GM19452 (cell line): ENCODE data around the gene PAPOLB.
A peak's percentile ranks its signal among the peaks of the same experiment; 100 is the strongest.
"Not testable (repeated sequence)": the region's sequence is repeated elsewhere in the genome, so short reads cannot be mapped to it uniquely, and the experiment has no call there.

Experiments used
- ATAC-seq: cut with Tn5 transposase; IDR thresholded peaks from one replicate; pipeline ENCODE4 v1.9.1; 2021; ENCODE audit not compliant: unreplicated experiment

PAPOLB gene

GRCh38 chr7:4861673-4862072 is at the start of gene PAPOLB:
PAPOLB (minus strand) TSS chr7:4862030; CDS start chr7:4861810, 220 bp downstream.
- no peak for ATAC-seq

- ATAC-seq = no peak
Observed at GRCh38 chr7:4911111-4911828, 49.4 kb upstream of the PAPOLB start.

- no peak for ATAC-seq
Observed at GRCh38 chr7:4906682-4907081, 44.9 kb upstream of the PAPOLB start.

GRCh38 chr7:4905171-4905570 is 43.3 kb upstream of the PAPOLB start:
- no peak for ATAC-seq

DNA sequence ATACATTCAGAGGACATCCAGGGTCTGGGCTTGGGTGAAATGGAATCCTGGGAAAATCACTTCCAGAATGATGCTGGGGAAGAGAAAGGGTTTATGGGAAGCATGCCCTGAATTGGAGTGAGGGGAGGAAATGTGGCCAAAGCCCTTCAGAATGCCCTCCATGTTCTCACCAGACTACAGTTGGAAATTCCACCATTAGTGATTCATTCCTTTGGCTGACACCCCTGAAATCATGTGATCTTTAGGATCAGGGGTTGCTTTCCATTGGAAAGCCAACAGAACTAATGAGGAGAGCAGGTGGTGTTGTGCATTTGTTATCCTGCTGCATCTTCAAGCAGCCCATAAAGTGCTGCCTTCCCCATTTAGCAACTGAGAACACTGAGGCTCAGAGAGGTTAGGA is 42.5 kb upstream of the PAPOLB start:
- no peak for ATAC-seq

DNA sequence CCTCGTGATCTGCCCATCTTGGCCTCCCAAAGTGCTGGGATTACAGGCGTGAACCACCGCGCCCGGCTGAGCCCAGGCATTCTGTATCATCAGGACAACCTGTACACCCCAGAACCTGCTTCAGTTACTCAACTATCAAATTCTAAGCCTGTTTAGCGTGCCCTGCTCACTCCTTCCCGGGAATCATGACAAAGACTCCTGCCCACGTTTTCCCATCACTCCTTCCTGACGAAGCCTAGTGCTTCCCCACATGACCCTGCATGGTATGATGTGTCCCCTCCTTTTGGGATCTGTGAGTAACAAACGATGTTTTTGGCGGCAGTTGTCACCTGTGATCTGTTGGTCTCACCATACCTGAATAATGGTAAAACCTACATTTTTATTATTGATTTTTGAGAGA is 33.9 kb upstream of the PAPOLB start:
- ATAC-seq = no peak

DNA sequence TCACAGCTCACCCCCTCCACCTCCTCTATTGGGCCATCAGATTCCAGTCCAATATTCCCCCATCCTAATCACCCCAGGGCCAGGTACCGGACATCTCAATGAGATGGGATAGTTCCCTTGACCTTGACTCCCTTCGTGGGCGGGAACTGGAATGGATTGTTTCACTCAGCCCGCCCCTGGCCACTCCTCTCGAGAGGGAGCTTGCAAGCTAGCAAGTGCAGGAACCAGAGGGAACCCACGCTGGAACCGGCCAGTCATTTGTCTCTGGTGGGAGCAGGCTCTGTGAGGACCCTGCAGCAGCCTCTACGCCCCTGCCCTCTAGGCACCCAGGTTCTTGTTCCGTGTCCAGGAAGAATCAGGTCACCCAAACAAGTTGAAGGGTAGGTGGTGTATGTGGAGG is 32.7 kb upstream of the PAPOLB start:
- no peak for ATAC-seq

DNA sequence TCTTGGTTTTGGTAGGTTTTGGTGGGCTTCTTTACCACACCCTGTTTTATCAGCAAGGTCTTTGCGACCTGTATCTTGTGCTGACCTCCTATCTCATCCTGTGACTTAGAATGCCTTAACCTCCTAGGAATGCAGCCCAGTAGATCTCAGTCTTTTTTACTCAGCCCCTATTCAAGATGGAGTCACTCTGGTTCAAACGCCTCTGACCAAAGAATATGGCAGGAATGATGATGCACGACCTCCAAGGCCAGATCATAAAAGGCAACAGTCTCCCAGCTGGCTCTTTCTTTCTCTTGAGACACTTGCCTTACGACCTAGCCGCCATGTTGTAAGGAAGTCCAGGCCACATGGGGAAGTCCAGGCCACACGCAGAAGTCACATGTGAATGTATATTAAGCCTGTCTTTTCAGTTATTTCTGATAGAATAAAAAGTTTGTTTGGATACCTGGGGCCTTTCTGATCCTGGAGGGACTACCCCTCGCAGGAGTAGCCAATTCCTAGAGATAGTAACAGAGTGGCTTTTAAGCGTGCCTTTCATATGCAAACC is 32.2 kb upstream of the PAPOLB start:
- no peak for ATAC-seq

- ATAC-seq = not testable (repeated sequence)
Observed at GRCh38 chr7:4893188-4893587, 31.4 kb upstream of the PAPOLB start.

GRCh38 chr7:4891522-4891921 is 29.7 kb upstream of the PAPOLB start:
- not testable (repeated sequence) for ATAC-seq

- no peak for ATAC-seq
Observed at GRCh38 chr7:4889682-4890081, 27.9 kb upstream of the PAPOLB start.

- no peak for ATAC-seq
Observed at GRCh38 chr7:4888161-4888560, 26.3 kb upstream of the PAPOLB start.

DNA sequence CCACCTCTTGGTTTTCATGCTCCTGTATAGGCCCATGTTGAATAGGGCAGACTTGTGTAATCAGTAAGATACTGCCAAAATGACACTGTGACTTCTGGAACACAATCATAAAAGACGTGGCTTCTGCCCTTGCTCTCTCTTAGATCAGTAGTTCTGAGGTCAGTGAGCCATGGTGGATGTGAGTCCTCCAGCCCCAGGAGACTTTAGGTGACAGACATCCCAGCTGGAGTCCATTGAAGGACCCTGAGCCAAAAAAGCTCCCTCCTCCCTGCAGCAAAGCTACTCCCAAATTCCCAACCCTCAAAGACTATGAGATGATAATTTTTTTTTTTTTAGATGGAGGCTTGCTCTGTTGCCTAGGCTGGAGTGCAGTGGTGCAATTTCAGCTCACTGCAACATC is 24.8 kb upstream of the PAPOLB start:
- ATAC-seq = no peak

GRCh38 chr7:4885317-4885807 is 23.5 kb upstream of the PAPOLB start:
- ATAC-seq = no peak

GRCh38 chr7:4884164-4884563 is 22.3 kb upstream of the PAPOLB start:
- no peak for ATAC-seq

DNA sequence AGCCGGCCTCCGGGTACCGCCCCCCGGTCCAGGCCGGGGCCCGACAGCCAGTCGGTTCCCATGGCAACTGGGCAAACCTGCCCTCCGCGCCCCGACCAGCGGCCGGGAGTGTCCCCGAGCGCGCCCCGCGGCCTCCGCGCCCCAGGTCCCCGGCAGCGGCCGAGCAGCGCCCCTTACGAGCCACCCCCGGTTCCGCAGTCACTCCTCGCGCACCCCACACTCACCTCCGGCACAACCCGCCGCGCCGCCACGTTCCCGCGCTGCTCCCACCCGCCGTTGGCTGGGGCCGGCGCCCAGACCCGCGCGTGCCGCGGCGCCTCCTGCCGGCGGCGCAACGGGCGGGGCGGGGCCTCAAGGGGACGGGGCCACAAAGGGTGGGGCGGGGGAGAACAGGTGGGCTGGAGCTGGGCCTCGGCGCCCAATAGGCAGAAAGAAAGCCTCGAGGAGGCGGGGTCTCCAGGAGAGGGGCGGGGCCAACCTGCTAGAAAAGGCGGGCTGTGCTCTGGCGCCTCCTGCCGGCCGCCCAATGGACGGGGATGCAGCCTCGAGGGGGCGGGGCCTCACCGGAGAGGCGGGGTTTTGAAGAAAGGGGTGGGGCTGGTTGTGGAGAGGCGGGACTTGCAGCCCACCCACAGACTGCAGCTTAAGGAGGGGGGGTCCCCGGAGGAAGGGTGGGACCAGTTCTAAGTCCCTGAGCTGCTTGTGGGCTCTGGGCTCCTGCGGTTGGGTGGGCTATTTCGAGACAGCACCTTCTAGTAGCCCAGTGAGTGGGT is 21.7 kb upstream of the PAPOLB start, which contains the start of gene RADIL:
TSS of gene RADIL (minus strand) at position 345 of the 773 bp plus-strand sequence. CDS start 5,577 bp downstream, outside the sequence.
- peak; percentile 65 for ATAC-seq

DNA sequence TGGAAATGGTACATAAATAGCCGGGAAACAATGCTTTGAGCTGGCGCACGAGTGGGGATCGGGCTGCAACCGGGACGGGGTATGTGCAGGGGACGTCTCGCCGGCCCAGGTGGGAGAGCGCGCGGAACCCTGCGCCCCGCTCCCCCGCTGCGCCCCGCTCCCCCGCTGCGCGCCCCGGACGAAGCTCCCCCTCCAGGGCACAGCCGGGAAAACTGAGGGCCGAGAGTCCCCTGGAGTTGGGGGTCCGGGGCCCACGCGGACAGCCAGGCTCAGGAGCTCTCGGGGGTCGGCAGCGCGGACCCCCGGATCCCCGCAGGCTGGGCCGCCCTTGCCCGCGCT is 21.2 kb upstream of the PAPOLB start:
- ATAC-seq = peak; percentile 21

DNA sequence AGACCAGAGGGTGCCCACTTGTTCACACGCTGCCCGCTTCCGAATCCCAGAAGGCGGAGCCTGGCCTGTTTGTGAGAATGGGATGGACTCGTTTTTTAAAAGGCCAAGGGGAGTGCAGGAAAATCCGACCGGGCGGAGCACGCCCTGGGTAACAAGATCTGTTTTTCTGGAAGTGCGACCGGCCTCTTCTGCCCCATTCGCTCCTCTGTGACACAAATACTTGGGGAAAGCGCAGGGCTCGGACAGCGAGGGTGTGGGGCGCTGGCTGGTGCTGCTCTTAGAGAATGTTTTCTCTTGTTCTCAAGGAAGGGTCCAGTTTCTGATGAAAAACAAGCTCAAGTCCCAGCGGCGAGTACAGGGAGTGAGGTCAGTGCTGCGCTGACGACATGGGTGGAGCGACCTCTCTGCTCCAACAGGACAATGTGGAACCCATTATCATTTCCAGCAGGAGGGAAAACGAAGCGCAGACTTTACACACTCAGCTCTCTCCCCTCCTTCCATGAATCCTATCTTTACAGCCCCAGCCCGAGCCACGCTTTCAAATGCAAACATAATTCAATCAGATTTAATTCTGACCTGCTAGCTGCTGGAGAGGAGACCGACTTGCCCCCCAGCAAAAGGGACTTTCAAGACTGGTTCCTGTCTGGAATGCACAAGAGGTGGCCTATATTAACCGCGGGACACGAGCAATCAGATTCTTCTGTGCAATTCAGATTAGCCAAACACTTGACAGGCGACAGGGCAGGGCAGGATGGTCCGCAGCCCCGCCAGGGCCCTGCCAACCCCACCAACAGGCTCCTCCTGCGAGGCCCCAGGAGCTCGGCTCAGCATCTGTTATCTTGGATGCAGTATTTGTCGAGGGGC is 20.6 kb upstream of the PAPOLB start:
- no peak for ATAC-seq

GRCh38 chr7:4880218-4880617 is 18.4 kb upstream of the PAPOLB start:
- no peak for ATAC-seq

GRCh38 chr7:4879396-4880081 is 17.7 kb upstream of the PAPOLB start:
- ATAC-seq = no peak
